GM21526 (cell line): Measurements from ENCODE around the gene SETD6.
A peak's percentile ranks its signal among the peaks of the same experiment; 100 is the strongest.
"Not testable (repeated sequence)": the region's sequence is repeated elsewhere in the genome, so short reads cannot be mapped to it uniquely, and the experiment has no call there.

Experiments used
- ATAC-seq: cut with Tn5 transposase; IDR thresholded peaks from one replicate; pipeline ENCODE4 v1.9.1; 2021; ENCODE audit warnings: moderate library complexity; ENCODE audit not compliant: unreplicated experiment, low FRiP score

Gene SETD6, protein sequence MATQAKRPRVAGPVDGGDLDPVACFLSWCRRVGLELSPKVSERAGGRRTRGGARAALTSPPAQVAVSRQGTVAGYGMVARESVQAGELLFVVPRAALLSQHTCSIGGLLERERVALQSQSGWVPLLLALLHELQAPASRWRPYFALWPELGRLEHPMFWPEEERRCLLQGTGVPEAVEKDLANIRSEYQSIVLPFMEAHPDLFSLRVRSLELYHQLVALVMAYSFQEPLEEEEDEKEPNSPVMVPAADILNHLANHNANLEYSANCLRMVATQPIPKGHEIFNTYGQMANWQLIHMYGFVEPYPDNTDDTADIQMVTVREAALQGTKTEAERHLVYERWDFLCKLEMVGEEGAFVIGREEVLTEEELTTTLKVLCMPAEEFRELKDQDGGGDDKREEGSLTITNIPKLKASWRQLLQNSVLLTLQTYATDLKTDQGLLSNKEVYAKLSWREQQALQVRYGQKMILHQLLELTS

DNA sequence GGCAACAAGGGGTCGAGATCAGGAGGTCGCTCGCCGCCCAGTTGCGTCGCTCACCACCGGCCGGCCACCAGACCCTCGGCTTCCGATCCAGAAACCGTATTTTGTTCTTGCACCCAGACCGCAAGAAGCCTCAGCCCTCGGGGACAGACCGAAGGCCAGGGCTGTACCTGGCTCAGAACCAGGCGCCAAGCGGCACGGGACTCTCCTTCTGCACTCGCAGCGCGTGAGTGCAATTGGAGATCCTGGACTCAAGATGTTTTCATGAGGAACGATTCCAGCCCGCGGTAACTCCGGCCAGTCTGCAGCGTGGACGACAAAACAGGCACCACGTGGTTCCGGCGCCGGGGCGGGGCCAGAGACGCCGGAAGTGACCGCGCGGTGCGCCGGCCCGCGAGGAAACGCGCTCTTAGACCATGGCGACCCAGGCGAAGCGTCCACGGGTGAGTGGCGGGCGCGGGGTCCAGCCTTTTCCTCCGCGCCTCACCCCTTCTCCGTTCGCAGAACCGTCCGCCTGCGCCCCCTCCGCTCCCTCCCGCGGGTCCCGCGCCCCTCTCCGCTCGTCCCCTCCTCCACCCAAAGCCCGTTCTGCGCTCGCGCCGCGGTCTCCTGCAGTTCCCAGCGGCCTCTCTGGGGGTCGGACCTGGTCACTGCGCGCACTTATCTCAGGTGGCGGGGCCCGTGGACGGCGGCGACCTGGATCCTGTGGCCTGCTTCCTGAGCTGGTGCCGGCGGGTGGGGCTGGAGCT is at the start of gene SETD6:
TSS of gene SETD6 (plus strand) at position 393 of the 746 bp plus-strand sequence. CDS start at position 414, 21 bp downstream.
- peak; percentile 61 for ATAC-seq

DNA sequence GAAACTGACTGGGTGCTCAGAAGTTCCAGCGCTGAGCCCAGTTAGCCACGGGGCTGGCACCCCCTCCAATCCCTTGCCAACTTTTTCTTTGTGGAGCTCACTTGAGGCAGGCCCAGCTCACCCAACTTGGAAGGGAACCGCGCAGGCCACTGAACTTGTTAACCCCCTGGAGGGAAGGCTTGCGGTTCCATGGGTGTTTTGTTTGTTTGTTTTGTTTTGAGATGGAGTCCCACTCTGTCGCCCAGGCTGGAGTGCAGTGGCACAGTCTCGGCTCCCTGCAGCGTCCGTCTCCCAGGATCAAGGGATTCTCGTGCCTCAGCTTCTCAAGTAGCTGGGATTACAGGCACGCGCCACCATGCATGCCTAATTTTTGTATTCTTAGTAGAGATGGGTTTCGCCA is 49.5 kb upstream of the SETD6 start:
- no peak for ATAC-seq

DNA sequence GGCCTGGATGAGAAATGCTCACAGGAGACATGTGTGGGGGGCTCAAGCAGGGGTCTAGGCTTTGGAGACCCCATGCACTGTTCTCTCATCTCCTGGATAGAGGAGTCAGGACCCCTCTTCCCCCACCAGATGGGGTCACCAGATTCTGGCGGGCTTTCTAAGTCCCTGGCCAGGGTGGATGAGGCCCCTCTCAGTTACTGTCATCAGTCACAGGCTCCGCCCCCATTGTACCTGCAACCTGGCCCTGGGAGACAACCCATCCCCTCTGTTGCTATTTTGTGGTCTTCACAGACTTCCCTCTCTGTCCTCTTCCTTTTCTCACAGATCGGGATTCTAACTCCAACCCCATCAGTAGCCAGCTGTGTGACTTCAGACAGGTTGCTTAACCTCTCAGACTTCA is 48.9 kb upstream of the SETD6 start:
- no peak for ATAC-seq

DNA sequence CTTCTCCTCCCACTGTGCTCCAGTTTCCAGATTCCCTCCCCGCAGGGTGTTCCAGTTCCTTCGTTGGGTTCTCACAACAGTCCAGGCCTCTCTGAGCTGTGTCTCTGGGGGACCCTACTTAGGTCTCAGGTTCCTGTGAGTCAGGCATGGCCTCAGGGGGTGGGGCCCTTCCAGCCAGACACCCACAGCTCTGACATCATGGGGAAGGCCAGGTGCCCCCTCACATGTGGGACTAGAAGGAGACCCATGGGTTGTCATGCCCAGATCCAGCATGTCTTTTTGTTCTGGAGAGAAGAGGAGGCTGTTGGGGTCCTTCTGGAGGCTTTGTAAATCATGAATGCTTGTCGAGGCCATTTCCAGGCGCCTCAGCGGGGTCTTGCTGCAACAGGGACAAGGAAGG is 47.4 kb upstream of the SETD6 start:
- ATAC-seq = no peak

DNA sequence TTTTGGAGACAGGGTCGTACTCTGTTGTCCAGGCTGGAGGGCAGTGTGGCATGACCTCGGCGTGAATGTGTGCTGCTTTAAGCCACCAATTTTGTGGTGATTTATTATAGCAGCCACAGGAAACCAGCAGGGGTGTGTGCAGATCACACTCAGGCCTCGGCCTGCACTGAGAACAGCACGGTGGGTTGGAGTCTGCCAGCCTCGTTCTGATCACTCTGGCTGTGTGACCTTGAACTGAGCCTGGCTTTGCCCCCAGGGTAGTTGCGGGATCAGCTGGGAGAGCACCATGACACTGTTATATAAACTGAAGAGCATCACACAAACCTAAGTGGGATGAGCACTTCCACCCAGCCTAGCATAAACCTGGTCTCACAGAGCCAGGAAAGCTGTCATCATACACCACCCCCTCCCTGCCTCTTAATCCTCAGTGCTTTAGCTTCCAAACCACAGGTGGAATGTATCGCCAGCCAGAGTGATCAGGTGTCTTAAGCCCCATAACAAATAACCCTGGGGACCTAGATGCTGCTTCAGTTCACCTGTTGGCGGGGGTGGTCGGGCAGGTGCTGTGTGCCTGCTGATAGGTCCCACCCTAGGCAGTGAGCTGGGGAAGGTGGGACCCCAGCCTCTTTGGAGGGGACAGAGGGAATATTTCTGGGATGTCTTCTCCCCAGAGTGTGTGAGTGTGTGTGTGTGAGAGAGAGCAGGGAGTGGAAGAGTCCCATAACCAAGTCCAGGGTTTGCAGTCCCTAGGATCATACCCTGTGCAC is 43.9 kb upstream of the SETD6 start:
- ATAC-seq = no peak

DNA sequence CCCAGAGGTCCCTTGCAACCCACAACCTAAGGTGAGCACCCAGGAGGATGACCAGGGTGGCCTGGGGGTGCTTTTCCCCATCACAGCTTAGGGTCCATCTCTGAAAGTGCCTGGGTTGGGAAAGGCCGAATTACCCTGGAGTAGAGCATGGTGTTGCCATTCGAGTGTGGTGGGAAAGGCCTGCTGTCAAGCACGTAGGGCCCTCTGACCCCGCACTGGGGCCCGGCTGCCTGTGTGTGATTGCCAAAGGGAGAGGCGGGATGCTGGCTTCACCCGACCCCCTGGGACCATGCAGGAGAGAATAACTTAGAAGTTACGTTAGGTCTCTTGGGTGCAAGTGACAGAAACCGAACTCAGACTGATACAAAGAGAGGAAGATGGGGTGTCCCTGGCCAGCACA is 43.1 kb upstream of the SETD6 start:
- ATAC-seq = no peak

DNA sequence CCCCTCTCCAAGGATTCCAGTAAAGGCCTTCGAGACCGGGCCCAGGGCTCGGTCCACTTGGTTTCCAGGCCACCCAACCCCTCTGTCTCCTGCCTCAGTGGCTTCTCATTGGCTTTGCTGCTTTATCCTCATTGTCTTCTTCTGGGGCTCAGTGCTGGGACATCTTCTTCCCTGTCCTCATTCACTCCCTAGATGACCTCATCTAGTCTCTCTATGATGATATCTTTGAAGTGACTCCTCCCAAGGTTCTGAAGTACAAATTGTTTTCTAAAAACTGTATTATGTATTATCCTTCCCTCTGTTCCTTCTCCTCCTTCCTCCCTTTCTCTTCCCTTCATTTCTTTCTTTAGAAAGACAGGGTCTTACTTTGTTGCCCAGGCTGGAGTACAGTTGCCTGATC is 42.5 kb upstream of the SETD6 start:
- no peak for ATAC-seq

DNA sequence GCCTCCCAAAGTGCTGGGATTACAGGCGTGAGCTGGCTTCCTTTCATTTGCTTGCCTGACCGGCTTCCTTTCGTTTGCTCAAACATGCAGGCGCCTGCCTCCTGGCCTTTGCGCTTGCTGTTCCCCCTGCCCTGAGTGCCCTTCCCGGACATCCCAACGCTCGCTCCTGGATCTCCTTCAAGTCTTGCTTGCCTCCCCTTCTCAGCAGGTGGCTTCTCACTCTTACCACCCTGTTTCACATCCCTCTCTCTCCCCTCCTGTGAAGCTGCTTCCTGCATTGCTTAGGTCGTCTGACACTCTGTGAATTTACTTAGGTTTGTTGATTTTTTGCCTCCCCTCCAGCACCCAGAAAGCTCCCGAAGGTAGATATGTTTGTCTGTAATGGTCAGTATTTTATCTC is 41.0 kb upstream of the SETD6 start:
- ATAC-seq = no peak

DNA sequence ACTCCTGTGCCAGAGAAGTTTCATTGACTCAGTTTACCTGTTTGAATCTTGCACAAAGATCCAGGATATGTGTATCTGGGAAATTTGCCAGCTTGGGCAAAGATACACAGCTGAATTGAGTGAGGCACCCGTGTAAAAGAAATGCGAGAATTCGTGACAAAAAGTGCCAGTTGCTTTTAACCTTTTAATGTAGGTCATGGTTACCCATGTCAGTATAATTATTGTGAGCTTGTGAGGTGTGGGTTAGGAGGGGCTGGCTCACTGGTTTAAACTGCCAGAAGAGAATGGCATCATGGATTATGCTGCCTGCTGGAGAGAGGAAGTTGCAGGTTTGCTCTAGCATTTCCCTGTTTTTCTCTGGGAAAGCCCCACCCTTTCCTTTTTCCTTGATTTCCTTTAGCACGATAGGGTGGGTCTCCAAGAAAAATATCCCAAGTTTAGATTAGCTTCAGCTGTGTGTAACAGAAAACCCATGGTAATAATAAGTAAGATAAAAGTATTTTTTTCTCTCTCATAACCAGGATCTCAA is 40.2 kb upstream of the SETD6 start:
- no peak for ATAC-seq

DNA sequence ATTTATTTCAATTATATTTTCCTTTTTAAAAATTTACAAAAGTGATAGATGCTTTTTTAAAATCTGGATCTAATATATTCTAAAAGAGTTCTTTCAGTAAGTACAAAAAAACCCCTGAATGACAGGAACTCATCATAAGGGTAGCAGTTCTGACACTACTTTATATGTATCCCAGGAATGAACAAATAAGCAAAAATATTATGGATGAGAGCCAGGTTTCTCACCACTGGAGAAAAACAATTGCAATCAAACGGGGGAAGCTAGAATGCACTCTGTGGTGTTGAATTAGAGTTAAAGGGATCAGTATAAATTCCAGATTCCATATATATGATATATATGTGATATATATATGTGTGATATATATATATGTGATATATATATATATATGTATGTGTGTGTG is 38.5 kb upstream of the SETD6 start:
- no peak for ATAC-seq

DNA sequence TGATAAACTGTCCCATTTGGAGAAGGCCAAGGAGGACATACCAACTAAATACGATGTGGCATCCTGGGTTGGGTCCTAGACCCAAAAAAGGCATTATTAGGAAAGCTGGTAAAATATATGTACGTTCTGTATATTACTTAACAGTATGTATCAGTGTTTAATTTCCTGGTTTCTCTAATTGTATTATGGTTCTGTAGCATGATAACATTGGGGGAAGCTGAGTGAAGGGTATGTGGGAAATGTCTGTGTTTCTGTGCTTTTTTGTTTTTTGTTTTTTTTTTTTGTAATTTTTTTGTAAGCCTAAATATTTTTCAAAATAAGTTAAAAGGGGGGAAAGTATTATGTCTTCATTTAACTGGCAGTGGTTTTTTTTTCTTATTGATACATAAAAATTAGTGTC is 36.9 kb upstream of the SETD6 start:
- ATAC-seq = no peak

DNA sequence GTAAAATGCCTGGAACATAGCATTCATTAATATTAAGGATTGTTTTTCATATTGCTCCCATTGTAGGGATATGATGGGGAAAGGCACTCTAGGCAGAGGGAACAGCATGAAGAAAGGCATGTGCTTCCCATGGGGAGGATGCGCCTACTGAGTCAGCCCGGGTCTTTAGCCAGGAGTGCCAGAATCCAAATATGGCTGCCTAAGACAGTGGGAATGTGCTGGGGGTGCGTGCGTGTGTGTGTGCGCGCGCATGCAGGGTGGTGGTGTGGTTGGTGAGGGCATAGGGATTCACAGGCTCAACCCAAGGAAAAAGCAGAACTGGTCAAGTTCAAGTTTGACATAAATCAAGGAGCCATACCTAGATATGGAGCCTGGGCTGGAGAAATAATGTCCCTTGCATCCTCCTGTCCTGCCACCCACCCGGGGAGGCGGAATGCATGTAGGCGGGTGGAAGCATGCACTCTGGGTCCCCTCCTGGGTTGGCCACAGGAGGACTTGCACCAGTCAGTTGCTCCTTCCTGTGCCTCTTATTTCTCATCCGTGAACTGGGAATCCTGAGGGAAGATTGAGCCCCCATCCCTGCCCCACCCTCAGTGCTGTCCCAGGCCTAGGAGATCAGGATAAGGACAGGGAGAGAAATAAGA is 34.0 kb upstream of the SETD6 start:
- ATAC-seq = no peak

DNA sequence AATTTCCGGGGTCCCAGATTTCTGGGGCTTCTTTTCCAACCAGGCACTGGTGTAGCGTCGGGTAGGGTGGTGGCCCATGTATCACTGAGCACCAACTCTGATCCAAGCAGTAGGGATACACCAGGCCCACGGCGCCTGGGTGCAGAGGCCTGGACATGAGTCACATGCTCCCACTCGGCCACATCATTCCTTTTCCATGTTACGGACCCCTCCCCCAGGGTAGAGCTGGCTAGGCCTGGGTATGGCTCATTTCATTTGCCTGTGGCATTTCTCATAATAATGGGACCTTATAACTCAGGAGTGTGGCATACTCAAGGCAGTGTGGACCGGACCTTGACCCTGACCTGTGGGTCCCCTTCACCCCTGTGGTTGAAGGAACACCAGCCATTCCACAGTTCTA is 33.4 kb upstream of the SETD6 start:
- no peak for ATAC-seq

DNA sequence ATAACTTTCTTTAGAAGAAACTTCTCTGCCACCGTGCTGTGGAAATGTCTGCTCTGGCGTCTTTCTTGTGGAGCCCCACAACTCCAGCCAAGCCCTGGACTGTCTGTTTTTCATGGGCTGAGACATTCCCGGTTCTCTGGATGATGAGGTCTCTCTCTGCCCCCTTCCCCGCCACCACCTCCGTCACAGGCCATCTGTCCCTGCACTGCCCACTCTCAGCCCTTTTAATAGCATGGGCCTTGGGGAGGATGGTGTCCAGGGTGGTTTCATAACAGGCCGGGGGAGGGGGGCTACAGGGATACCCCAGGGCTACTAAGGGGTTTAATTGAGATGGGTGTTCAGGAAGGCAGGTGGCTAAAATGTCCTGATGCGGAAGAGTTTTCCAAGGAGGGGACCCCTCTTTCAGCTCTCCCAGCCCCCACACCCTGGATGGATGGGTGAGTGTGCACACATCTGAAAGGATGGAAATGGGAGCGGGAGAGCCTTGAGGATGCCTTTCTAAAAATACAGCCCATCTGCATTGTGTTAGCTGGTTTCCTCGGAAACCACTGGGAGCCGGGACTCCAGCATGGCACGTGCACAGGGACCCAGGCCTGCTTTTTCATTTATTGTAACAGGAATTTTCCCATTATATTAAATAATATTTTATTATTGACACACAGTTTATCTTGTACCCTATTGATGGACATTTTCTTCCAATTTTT is 30.0 kb upstream of the SETD6 start:
- ATAC-seq = no peak

DNA sequence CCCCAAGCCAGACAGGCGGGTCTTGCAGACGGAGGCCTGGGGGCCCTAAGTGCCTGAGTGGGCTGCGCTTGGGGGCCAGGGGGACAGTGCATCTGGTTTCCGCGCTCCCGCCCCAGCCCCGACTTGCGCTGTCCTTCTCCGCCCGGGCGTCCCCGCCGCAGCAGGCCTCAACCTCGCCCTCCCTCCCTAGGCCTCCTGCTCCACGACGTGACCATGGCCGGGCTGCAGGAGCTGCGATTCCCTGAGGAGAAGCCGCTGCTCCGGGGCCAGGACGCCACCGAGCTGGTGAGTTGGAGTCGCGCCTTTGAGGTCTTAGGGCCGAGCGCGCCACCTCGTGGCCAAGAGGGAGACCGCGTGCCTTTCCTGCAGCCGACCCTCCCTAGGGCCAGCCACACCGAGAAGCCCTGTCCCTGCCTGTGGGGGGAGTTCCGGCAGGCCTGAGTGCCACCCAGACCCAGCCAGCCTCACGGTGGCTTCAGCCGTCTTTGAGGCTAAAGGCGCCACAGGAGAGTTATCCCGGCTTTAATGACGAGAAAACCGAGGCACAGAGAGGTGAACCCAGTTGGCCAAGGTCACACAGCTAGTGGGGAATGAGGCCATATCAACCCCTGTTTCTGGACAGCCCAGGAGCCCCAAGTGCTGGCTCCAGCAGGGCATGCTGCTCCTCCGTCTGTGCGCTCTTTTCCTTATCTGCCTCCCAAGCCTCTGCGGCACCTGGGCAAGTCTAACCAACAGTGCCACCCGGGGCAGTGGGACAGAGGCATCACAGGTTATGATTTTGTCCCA is 27.6 kb upstream of the SETD6 start:
- peak; percentile 56 for ATAC-seq

DNA sequence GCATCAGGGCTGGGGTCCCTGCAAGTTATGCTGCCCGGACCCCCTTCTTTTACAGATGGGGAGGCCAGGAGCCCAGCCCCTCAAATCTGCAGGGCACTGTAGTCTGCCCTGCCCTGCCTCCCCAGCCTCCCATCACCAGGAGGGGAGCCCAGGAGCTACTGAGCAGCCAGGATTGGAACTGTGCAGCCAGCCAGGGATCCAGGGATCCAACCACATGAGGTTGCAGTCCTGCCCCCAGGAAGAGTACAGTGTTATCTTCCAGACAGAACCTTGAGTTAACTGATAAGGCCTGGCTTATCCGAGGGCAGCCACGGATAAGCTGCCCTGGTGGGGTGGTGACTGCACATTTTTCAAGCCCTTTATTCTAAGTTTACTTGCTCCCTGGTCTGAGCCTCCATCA is 26.8 kb upstream of the SETD6 start:
- ATAC-seq = no peak

DNA sequence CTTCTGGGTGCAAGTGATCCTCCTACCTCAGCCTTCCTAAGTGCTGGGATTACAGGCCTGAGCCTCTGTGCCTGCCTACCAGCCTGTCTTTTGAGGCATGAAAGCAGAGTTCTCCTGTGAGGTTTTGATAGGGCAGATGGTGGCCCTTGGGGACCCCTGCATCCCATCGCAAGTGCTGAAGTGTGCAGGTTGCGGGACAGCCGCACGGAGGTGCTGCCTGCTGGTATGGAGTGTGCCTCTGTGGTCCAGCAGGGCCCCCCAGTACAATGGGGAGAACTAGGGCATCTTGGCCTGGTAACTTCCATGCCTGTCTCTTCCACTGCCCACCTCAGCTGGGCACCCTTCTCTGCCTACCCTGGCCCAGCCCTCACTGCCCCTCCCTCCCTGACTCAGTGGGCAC is 25.3 kb upstream of the SETD6 start:
- ATAC-seq = no peak

DNA sequence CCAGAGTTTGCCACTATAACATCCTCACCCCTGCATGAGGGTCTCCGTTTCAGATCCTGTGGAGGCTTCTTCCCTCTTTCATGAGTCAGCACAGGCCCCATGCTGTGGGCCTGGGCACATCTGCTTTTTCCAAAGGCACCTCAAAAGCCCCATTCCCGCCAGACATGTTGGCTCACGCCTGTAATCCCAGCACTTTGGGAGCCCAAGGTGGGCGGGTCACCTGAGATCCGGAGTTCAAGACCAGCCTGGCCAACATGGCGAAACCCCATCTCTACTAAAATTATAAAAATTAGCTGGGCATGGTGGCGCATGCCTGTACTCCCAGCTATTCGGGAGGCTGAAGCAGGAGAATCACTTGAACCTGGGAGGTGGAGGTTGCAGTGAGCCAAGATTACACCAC is 24.8 kb upstream of the SETD6 start:
- not testable (repeated sequence) for ATAC-seq

DNA sequence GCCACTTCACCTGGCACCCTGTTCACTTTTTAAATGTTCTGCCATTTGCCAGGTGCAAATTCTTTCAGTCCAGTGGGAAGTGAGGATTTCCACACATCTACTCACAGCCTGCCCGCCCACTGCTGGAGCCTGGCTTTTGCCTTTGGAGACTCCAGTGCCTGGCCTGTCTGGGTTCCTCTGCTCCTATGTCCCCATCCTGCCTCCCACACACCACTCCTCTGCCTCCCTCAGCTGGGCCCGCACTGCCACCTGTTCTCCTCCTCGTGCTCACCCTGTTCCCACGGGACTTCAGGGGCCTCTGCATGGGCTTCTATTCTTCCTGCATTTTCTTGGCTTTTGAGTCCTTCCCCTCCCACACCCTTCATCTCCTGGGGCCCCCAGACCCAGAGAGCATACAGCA is 23.3 kb upstream of the SETD6 start:
- no peak for ATAC-seq
